Gastroesophageal sphincter (tissue), 4 donors: ENCODE results near the gene ATAD2B. TPM values are rescaled to one million over a fixed set of nuclear protein-coding genes. Genes with fewer than 3 reads are reported as not detected.

ENCODE experiments used
- ATAC-seq: fragments of 150-250 bp; one replicate; pipeline ENCODE4 v1.9.1; 2016; ENCODE audit warnings: mild to moderate bottlenecking, moderate library complexity
- H3K27ac ChIP-seq, 4 donors: fragments of 200-600 bp; sonication (generic) in 3 of 4; 1 replicate in 3 of 4; 2 replicates in 1 of 4; pipeline ENCODE4 v1.5.1; 2016 to 2019
- H3K27me3 ChIP-seq: fragments of 200-600 bp; sonication (generic); one replicate; pipeline ENCODE4 v1.5.1; 2019
- H3K36me3 ChIP-seq, 2 donors: fragments of 200-600 bp; sonication (generic); one replicate each; pipeline ENCODE4 v1.5.1; 2019; ENCODE audit warnings: control low read depth in 1 of 2
- H3K4me1 ChIP-seq, 3 donors: fragments of 200-600 bp; sonication (generic); 1 replicate in 2 of 3; 2 replicates in 1 of 3; pipeline ENCODE4 v1.5.1; 2016 to 2019; ENCODE audit warnings: control low read depth in 2 of 3
- H3K4me3 ChIP-seq, 2 donors: fragments of 200-600 bp; sonication (generic); one replicate each; pipeline ENCODE4 v1.5.1; 2019; ENCODE audit warnings: mild to moderate bottlenecking in 1 of 2, moderate library complexity in 1 of 2
- H3K9me3 ChIP-seq, 3 donors: fragments of 200-600 bp; sonication (generic); one replicate each; pipeline ENCODE4 v1.5.1; 2017 to 2019; ENCODE audit warnings: control low read depth in 2 of 3
- EP300 ChIP-seq: sonication (generic); formaldehyde crosslinking; IDR thresholded peaks from one replicate; pipeline ENCODE4 v1.6.1; 2017; ENCODE audit warnings: antibody characterized with exemption, mild to moderate bottlenecking
- POLR2A ChIP-seq, 2 donors: fragments of 450-650 bp; IDR thresholded peaks; one replicate each; pipeline ENCODE4 v1.6.1; 2017; ENCODE audit warnings: antibody characterized with exemption in 2 of 2, mild to moderate bottlenecking in 2 of 2, moderate library complexity in 1 of 2
- POLR2AphosphoS5 ChIP-seq: sonication (generic); formaldehyde crosslinking; IDR thresholded peaks from one replicate; pipeline ENCODE4 v1.6.1; 2017; ENCODE audit warnings: antibody characterized with exemption
- WGBS, 2 donors: methylation state at CpG; one replicate each; pipeline ENCODE4 v1.1.5; 2018; ENCODE audit warnings: low coverage in 1 of 2; 5-methylcytosine and 5-hydroxymethylcytosine counted together
- total RNA-seq, 4 donors: library from RNA; depleted of rRNA; stranded (reverse); fragments of >200 nt; gene quantifications; one replicate each; pipeline ENCODE4 v1.1.0, GENCODE V29; 2016
- TF ChIP-seq, protein P1 (sequence below), 4 experiments: fragments of 200-600 bp in 2 of 4; fragments of 450-650 bp in 2 of 4; sonication (generic) in 1 of 4; IDR thresholded peaks; one replicate each; pipeline ENCODE4 v1.5.1; 2017 to 2019; ENCODE audit warnings: antibody characterized with exemption in 4 of 4, mild to moderate bottlenecking in 2 of 4, moderate library complexity in 2 of 4

ATAD2B gene
- total RNA-seq, 4 donors from 2014 or later, result 10.4 to 36.1 (median 16.8) TPM

DNA sequence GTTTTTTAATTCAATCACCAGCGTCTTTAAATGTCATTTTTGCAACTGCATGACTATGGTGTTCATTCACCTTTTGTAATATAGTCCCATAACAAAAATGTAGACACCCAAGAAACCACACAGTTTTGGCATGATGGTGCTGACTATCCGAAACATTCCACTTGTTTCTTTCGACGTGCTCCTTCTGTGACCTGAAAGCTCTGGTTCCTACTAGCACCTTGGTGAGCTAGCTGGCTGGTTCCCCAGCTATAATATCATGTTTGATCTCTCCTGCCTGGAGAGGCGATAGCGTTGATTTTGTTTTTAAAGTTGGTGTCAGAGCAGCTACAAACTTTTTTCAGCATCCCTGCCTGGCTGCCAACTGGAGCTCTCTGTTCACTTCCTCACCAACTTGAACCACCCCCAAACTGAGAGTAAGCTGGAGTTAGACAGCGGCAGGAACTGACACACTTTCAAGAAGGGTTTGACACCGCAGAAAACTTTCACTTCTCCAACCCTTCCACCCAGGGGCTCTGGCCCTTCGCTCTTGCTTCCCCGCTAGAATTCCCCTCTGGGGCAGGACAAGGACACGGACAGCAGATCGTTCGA lies 1.1 kb downstream of the ATAD2B start:
- Histone ChIP-seq H3K4me1 (peaks cover 0 to 72% (median 21%) of the 10 kb centered on the region in 3 donors), H3K27me3 (no peaks in the 10 kb centered on the region), H3K36me3 (no peaks in the 10 kb centered on the region), H3K4me3 (peak overlapping the region; percentile 81 to 97), H3K9me3 (no peaks in the 10 kb centered on the region), H3K27ac (peak overlapping the region; percentile 94 to 100 (median 98))
- peak; percentile 32 for ATAC-seq
- TF ChIP-seq EP300 (no peak), POLR2AphosphoS5 (peak; percentile 63), POLR2A (IDR thresholded peaks at IDR 0.05) (peak in 1 of 2 donors; percentile 57)
- TF ChIP-seq, protein P1, sequence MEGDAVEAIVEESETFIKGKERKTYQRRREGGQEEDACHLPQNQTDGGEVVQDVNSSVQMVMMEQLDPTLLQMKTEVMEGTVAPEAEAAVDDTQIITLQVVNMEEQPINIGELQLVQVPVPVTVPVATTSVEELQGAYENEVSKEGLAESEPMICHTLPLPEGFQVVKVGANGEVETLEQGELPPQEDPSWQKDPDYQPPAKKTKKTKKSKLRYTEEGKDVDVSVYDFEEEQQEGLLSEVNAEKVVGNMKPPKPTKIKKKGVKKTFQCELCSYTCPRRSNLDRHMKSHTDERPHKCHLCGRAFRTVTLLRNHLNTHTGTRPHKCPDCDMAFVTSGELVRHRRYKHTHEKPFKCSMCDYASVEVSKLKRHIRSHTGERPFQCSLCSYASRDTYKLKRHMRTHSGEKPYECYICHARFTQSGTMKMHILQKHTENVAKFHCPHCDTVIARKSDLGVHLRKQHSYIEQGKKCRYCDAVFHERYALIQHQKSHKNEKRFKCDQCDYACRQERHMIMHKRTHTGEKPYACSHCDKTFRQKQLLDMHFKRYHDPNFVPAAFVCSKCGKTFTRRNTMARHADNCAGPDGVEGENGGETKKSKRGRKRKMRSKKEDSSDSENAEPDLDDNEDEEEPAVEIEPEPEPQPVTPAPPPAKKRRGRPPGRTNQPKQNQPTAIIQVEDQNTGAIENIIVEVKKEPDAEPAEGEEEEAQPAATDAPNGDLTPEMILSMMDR (IDR thresholded peaks at IDR 0.05), result peak in 1 of 4 experiments; percentile 7
- 1 to 2% methylated on average over 5 to 7 of the region's 13 CpGs for WGBS, 2 donors

DNA sequence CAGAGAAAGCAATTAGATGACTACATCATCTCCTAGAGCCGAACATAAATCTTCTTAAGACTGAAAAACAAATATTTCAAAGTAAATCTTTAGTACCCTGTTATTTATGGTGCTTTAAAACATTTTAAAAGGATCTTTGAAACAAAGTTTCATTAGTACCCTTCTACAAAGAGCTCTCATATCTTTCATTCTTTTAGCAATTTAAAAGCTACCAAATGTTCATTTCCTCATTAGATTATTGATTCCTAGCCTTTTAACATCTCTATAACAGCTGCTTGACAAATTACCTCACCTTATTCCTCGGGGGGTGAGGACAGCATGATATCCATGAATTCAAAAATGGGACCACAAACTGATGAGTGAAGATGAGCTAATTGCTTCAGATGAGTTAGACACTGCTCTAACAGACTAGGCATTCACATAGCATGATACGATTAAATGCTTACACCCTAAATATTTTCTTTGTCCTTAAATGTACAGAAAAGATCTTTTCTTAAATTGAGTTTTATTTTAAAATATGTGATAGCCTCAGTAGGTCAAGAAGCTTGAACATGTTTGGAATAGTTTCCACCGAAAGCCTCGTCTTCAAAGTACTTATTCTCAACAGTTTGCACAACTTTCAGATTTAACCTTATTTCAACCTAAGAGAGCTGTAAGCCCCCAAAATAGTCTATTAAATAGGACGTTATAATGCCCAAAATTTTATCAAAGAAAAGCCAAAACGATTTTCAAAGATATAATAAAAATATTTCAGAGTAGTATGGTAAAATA lies 2.1 kb downstream of the ATAD2B start:
- ATAC-seq, result no peak
- H3K27ac ChIP-seq, result peak overlapping the region in 3 of 4 donors; percentile 98 to 100 (median 99)
- H3K4me1 ChIP-seq, result peaks cover 0 to 80% (median 21%) of the 10 kb centered on the region in 3 donors
- H3K4me3 ChIP-seq, result peak overlapping the region; percentile 81 to 97
- no peaks in the 10 kb centered on the region for H3K27me3 ChIP-seq
- no peaks in the 10 kb centered on the region for H3K36me3 ChIP-seq
- TF ChIP-seq POLR2A (IDR thresholded peaks at IDR 0.05) (no peak), EP300 (no peak), POLR2AphosphoS5 (no peak)
- TF ChIP-seq, protein P1 (IDR thresholded peaks at IDR 0.05), result no peak
- WGBS, 2 donors, result 13 to 15% methylated on average over 7 of the region's 7 CpGs
- H3K9me3 ChIP-seq, result no peaks in the 10 kb centered on the region

DNA sequence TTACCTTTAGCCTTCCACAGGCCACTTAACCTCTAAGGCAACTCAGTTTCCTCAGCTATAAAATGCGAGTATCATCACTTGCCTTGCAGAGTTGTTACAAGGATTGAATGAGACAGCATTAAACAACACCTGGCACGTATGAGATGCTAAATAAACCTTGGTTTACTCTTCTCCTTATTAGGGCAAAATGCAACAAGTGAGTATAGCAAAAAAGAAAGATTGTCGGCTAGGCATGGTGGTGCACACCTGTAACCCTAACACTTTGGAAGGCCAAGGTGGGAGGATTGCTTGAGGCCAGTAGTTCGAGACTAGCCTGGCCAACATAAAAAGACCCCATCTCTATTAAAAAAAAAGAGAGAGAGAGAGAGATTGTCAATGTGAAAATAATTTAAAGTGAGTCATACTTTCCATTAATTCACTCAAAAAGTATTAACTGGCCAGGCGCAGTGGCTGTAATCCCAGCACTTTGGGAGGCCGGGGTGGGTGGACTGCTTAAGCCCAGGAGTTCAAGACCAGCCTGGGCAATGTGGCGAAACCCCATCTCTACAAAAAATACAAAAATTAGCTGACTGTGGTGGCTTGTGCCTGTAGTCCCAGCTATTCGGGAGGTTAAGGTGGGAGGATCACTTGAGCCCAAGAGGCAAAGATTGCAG lies 8.0 kb downstream of the ATAD2B start:
- Histone ChIP-seq H3K27me3 (no peaks in the 10 kb centered on the region), H3K4me1 (peaks cover 0 to 95% (median 18%) of the 10 kb centered on the region in 3 donors), H3K27ac (no peak overlapping the region), H3K36me3 (no peaks in the 10 kb centered on the region), H3K4me3 (no peak overlapping the region), H3K9me3 (no peaks in the 10 kb centered on the region)
- no peak for ATAC-seq
- 59 to 84% methylated on average over 6 of the region's 8 CpGs for WGBS, 2 donors
- TF ChIP-seq, protein P1 (IDR thresholded peaks at IDR 0.05), result no peak
- TF ChIP-seq EP300 (no peak), POLR2AphosphoS5 (no peak), POLR2A (IDR thresholded peaks at IDR 0.05) (no peak)

DNA sequence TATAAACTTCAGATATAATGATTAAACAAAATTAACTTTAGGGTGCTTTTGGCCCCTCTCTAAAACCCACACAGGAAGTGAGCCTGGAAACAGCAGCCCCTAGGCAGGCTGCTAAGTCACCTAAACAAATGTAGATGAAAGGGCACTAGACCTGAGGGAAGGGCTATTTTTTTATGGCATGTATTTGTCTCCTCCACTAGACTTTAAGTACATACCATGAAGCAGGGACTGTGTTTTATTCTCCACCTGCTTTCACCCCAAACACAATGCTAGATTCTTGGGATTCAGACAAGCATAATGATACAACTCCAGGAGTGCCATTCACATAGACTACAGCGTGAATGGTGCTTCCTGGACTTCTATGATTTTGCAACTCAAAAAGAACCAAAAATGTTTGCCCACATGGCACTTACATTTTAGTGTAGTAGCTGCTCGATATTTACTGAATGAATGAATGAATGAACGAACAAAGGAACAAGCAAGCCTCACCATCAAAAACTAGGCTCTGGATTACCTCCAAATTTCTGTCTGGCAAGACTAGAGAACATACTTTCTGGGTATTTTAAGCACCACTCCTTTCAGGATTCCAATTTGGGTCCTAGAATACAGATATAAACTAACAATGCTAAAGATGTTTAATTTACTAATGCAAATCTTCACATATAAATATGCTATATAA lies 10.1 kb downstream of the ATAD2B start:
- no peaks in the 10 kb centered on the region for H3K27me3 ChIP-seq
- peaks cover 0 to 79% (median 18%) of the 10 kb centered on the region in 3 donors for H3K4me1 ChIP-seq
- no peaks in the 10 kb centered on the region for H3K36me3 ChIP-seq
- ATAC-seq, result no peak
- H3K9me3 ChIP-seq, result no peaks in the 10 kb centered on the region
- H3K27ac ChIP-seq, result peak overlapping the region in 3 of 4 donors; percentile 21 to 43 (median 35)
- WGBS, 2 donors, result 21 to 43% methylated on average over 3 of the region's 3 CpGs
- TF ChIP-seq, protein P1 (IDR thresholded peaks at IDR 0.05), result no peak
- TF ChIP-seq POLR2A (IDR thresholded peaks at IDR 0.05), result no peak
- no peak for TF ChIP-seq POLR2AphosphoS5
- TF ChIP-seq EP300, result no peak
- no peak overlapping the region for H3K4me3 ChIP-seq
